Measurements from ENCODE around the gene TCF7L1.

Gene TCF7L1

DNA sequence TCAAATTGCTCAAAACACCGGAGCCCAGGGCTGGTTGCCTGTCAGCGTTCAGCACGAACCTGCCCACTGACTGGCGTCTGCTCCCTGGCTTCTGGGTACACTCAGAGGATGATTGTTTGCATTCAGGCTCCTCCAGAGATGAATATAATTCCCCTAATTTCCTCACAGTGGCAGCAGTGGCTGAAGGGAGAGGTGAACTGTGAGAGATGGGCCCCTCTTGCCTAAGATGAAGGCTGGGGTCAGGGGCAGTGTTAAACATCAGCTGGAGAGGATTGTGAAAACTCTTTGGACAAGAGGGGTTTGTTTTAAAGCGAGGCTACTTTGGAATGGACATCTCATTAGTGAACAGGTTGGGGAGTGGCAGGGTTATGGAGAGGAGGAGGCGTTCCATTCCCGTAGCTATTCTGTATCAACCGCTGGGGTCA is 31.0 kb downstream of the TCF7L1 start:
- DNase-seq (ENCODE audit: low spot score), result no peak

DNA sequence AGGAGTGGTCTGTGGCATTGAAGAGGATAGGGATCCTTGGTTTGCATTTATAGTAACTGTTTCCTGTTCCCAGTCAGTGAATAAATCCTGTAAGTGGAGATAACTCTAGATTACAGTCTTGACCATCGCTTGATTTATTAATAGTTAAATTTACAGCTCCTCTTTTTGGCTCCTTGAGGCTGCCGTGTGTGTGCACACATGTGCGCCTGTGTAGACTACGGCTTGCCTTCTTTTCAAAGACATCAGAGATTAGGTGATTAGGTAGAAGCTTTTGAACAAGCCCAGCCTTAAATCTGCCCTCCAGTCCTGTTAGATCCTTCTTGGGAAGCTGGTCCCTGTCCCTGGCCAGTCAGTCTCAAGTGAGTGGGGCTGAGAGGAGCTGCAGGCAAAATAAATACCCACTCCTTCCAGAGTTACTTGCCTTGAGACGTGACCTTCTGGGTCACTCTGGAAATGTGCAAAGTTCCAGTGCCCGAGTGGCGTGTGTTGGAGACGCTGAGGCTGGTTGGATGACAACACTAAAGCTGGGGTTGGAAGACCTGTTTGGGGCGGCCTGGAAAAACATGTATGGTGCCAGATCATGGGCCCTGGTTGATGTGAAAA is 32.0 kb downstream of the TCF7L1 start:
- DNase-seq (ENCODE audit: low spot score), result no peak

DNA sequence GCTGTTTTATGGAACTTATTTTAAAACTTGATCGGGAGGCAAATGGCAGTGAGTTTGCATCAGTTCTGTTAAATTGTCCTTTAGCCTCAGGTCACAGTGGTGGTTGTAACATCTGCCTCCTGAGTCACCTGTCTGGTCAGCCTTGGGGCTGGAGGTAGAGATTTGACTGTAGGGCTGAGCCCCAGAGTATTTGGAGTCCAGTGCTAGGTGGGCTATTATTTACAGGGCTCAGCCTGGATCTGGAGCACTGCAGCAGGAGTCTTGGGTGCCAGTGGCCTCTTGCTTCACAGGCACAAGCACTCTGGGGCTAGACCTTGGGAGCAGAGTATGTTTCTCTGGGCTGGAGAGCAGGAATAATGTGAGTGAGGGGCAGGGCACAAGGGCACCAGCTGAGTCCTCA is 32.8 kb downstream of the TCF7L1 start:
- DNase-seq (ENCODE audit: low spot score), result no peak

DNA sequence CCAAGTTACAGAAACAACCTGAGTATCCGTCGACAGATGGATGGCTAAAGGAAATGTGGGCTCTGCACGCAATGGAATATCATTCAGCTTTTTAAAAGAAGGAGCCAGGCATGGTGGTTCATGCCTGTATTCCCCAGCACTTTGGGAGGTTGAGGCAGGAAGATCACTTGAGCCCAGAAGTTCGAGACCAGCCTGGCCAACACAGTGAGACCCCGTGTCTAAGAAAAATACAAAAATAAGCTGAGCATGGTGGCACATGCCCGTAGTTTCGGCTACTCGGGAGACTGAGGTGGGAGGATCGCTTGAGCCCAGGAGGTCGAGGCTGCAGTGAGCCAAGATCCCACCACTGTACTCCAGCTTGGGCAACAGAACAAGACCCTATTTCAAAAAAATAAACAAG is 34.3 kb downstream of the TCF7L1 start:
- no peak for DNase-seq (ENCODE audit: low spot score)

DNA sequence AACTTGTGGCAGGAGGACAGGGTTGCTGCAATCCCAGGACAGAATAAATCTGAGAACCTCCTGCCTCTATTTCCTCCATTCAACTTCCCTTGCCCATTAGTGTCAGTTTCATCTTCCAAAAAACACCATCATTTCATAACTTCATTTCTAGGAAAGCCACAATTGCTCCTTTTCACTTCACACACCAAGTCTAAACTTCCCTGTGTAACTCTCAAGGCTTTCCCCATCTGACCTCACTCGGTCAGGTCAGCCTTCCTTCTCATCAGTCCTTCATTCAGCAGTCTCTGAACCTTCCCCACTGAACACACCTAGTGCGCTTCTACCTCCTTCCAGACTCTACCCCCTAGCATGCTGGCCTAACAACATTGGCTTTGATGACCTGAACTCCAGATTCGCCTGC is 35.8 kb downstream of the TCF7L1 start:
- no peak for DNase-seq (ENCODE audit: low spot score)

DNA sequence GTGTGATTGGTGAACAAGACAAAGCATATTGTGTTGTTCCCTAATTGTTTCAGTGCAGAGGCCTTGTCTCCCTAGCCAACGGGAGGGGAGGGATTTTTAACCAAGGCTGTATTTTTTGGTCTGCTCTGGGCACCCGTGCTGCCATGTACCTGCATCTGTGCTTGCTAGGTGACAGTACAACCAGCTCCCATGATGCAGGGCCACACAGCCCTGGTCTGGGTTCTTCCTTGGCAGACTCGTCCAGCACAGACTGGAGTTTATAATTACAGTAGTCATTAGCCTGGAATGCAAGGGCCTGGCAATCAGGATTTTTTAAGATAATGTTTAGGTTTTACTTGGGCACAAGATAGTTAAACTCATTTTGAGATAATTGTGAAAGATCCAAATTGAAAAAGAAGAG is 36.4 kb downstream of the TCF7L1 start:
- DNase-seq (ENCODE audit: low spot score), result no peak

DNA sequence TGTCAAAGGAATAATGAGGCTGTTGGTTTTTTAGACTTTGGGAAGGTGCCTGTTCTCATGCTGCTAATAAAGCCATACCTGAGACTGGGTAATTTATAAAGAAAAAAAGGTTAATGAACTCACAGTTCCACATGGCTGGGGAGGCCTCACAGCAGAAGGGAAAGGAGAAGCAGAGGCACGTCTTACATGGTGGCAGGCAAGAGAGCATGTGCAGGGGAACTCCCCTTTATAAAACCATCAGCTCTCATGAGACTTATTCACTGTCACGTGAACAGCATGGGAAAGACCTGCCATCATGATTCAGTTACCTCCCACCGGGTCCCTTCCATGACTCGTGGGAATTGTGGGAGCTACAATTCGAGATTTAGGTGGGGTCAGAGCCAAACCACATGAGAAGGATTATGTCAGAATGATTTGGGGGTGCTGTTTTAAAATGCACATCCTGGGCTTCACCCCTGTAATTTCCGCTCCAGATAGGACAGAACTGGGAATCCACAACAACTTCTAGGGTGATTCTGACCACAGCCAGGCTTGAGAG is 37.8 kb downstream of the TCF7L1 start:
- no peak for DNase-seq (ENCODE audit: low spot score)

DNA sequence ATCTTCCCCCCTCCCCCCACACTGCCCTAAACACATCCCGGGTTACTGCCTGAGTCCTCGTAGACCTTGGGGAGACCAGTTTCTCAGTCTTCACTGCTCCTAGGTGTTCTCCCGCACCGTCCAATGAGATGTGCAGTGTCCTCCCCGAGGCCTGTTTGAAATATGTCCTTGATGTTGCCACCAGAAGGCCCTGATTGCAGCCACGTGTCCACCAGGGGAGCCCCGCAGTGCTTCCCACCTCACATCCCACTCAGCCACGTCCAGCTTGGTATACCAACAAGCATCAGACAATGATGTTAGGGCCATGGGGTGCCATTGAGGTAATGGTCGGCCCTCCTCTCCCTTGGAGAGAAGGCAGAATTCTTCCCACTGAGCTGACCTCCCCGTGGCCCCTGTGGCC is 38.7 kb downstream of the TCF7L1 start:
- no peak for DNase-seq (ENCODE audit: low spot score)

DNA sequence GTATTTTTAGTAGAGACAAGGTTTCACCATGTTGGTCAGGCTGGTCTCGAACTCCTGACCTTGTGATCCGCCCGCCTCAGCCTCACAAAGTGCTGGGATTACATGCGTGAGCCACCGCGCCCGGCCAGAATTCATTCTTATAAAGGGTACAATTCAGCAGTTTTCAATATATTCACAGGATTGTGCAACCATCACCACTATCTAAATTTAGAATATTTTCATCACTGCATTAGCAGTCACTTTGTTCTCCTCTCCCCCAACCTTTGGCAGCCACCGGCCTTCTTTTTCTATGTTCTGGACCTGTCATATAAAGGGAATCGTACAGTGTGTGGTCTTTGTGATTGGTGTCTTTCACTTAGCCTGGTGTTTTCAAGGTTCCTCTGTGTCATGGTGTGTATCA is 40.7 kb downstream of the TCF7L1 start:
- no peak for DNase-seq (ENCODE audit: low spot score)

DNA sequence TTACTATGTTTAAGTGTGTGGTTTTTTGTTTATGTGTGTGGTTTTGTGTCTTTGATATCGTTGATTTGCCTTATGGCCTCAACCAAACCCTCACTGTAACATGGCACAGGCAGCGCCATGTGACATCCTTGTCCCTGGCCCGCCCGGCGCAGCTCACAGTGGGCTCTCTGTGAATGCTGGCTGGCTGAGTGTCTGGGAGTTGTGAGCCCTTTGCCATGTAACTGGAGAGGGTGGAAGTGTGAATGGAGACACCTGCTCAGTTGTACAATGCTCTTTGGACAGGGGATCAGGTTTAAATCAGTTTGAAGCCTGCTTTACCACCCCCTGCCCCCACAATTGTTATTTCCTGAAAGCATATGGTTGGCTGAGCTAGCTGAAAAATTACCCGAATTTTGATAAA is 41.8 kb downstream of the TCF7L1 start:
- no peak for DNase-seq (ENCODE audit: low spot score)

DNA sequence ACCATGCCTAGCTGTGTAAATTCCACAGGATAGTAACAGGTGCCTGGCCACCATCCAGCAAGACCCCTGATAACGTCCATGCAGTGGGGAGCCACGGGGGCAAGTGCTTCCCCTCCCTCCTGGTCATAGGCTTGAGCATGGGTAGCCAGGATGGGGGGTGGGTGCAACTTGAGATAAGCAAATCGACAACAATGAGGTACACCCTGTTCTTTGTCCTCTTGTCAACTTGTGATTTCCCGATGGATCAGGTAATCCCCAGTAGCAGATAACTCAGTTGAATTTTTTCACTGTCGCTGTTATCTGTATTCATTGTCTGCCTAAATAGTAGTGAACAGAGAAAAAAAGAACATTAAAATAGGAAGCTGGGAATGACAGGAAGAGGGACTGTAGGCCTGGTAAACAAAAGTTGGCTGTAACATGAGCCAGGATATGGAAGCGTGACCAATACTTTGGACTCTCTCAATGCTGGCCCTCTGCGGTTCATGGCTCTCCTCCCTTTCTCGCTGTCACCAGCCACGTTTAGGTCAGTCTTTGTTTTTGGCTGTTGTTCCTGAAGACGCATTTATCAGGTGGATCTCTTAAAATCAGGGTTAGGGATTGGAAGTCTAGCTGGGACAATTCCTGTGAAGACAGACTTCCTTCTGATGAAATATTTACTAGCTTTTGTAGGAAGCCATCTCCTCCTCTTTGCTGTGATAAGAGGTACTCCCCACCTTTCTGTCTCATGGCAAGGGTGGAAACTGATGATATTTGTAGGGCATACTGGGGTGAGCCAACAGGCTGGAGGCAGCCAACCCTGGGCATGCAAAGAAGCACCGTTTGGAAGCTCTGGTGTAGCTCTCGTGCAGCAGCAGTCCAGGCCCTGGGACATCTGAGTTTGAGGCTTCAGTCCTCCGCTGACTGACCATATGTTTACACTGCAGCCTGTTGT is 42.4 kb downstream of the TCF7L1 start:
- DNase-seq (ENCODE audit: low spot score), result peak; percentile 80

DNA sequence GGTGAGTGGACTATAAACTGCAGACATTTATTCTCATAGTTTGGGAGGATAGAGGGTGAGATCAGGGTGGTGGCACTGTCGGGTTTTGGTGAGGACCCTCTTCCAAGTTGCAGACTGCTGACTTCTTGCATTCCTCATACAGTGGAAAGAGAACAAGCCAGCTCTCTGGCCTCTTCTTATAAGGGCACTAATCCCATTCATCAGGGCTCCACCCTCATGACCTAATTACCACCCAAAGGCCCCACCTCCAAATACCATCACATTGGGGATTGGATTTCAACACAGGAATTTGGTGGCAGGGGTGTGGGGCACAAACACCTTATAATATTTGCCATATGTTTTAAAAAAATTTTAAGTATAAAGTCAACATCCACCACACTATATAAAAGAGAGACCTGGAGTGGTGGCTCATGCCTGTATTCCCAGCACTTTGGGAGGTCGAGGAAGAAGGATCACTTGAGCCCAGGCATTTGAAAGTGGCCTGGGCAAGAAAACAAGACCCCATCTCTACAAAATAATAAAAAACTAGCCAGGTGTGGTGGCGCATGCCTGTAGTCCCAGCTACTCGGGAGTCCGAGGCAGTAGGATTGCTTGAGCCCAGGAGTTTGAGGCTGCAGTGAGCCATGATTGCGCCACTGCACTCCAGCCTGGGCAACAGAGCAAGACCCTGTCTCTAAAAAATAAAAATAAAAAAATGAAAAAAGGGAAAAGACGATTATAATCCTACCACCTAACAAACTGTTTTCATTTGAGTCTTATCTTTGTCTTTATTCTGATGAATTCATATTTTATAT is 44.0 kb downstream of the TCF7L1 start:
- DNase-seq (ENCODE audit: low spot score), result no peak

DNA sequence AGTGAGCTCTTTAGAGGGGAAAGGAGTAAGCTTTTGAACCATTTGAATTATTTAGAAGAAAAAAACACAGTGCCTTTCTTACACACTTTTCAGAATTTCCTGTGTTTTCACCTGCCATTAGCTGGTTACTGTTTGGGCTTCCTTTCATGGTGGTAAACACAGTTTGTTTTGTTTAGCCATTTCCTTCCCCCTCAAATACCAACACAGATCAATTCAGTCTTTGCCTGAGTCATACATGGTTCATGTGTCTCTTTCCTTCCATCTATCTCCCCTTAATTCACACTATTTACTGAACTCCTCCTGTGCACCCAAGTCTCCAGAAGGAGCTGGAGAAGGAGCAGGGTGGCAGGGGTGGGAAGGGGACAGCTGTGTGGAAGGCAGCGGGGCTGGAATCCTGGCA is 45.0 kb downstream of the TCF7L1 start:
- no peak for DNase-seq (ENCODE audit: low spot score)

DNA sequence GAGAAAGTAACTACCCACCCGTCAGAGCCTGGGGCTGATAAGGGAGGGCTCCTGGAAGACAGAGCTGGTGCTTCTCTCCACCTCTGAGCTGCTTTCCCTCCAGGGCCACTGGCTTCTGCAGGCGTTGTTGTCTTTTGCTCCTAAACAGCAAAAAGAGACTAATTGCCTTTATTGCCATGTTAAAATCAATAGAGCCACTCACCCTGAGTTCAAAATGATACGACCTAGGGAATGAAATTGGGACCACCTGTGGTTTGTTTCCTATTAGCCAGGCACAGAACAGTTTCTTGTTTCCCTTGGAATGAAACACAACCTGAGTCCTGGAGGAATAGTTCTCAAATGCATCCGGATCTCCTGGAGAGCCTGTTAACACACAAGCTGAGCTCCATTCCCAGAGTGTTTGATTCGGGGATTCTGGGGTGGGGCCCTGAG is 45.8 kb downstream of the TCF7L1 start:
- no peak for DNase-seq (ENCODE audit: low spot score)

DNA sequence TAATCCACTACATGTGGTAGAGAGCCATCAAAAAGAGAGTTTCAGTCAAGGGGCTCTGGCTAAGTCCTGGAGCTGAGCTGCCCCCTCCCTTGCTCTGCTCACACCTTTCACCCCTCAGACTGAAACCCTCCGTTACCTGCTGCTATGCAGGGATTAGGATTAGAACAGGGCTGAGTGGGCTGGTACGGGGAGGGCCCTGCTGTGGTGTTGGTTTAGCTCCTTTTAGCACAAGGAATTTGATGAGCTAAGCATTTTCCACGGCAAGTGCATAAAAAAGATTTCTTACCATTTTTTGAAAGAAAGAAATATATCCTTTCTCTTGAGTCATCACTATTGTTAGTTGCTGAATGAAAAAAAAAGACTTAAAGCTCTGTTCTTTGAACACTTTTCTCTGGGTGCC is 46.3 kb downstream of the TCF7L1 start:
- DNase-seq (ENCODE audit: low spot score), result no peak

DNA sequence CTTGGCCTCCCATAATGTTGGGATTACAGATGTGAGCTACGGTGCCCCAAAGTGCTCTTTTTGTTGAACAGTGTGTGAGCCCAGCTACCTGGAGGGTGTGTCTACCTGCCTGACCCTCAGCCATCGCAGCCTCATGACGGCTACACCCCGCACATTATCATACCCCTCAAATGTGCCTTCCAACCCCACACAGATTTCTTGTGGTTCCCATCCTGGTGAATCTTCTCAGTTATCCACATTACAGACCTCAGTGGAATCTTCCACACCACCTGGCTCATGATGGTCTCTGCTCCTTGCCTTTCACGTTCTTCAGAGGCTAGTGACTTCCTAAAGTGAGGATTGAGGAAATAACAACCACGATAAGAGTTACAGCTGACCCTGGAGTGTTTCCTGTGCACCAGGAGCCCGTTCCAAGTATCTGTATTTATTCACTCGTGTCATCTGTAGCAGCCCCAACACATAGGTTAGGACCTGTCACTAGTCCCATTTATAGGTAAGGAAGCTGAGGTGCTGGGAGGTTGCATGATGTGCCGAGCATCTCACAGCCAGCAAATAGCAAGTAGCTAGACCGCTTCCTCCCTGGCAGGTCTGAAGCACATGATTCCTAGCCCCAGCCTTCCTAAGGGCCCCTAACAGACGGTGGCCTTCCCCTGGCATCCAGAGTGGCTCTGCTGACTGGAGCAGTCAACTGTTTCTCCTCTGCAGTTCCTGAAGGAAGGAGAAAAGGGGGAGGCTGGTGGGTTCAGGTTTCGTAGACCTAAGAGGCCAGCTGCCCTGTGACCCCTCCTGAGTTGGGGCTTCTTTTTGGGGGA is 47.3 kb downstream of the TCF7L1 start:
- no peak for DNase-seq (ENCODE audit: low spot score)

DNA sequence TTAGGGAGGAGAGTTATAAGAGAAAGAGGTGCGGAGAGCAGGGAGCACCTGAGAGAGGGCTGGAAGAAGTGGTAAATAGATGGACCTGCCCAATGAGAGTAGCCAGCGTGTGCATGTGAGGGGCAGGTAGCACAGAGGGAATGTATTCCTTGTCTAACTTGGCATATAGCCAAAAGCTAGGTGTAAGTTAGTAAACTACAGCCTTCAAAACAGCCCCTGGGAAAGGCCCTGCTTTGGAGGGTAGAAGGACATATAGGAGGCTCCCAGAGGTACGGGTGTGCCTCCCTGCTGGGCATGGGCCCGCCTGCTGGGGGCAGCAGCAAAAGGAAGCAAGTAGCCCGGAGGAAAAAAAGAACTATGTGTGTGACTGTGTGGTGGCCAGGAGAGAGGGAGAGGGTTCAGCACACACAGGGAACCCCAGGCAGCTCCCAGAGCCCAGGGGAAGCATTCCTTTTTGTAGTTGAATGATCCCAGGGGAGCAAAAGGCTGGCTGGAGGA is 48.0 kb downstream of the TCF7L1 start:
- DNase-seq (ENCODE audit: low spot score), result no peak

DNA sequence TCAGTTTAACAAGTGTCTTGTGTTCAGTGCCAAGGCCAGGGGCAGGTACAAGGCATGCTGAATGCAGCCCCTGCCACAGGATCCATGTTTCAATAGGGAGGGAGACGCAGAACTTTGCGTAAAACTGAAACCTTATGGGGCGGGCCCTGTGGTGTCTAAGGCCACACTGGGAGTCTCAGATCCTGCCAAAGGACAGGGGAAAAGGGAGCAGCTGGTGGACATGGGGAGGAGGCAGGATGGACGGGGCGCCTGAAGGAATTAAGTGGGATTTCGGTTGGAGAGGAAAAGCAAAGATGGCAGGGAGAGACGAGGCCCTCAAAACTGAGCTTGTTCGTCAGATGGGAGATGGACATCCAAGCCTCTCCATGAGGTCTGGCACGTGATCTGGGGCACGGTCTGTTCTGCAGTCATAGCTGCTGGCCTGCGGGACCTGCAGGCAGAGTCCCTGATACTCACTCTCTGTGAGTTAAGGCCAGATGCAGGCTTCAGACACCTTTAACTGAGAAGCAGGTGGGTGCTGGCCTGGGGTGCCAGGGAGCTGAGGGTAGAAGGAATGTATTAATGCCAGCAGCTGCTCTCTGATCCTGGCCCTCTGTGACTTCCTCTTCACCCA is 48.8 kb downstream of the TCF7L1 start:
- no peak for DNase-seq (ENCODE audit: low spot score)

DNA sequence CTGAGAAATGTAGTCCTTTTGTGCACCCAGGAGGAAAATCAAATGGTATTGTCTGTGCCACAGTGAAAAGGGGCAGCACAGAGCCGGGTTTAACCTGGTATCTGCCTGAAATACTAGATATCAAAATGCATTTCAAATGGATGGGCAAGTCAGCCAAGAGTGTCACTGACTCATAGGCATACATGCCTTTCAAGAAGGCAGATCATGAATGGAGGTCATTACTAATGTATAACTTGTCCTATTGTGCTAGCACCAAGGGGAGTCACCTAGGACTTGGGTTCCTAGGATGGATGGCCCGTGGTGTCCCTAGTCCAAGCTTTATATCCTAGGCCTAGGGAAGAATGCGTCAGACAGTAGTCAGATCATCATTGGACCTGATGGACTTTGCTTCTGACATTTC is 49.9 kb downstream of the TCF7L1 start:
- DNase-seq (ENCODE audit: low spot score), result no peak

DNA sequence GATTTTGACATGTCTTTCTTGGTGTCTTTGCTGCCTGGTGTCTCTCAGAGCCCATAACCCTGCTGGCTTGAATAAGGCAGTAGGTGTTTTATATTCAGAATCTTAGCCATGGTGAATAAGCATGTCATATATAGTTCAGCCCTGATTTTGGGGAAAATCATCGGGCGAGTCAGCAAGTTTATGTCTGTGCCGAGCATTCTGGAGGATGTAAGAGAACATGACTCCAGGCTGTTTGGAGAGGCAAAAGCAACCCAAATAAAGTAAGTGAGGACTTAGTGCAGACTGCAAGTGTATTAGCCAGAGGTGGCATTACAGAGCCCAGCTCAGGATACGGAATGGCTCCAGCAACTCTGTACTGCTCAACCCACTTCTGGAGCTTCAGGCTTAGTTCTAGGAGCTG is 50.3 kb downstream of the TCF7L1 start:
- no peak for DNase-seq (ENCODE audit: low spot score)

DNA sequence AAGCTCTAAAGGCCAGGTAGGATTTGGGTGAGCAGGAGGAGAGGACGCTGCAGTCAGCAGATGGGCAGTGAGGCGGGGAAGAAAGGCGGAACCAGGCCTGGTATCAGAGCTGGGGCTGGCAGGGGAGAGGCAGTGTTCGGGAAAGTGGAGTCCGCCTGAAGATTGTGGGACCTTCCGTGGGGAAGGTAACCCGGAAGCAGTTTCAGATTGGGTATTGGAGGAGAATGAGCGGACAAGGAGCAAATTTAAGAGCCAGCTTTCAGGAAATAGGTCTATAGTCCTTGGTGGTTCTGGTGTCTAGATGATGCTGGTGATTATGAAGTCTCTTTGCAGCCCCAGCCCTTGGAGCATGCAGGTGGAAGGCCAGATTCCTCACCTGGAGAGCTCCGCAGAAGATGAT is 51.0 kb downstream of the TCF7L1 start:
- DNase-seq (ENCODE audit: low spot score), result no peak

Data from AG08396 (cell line).